Fibroblast of pulmonary artery (primary cell): Measurements from ENCODE around the gene IHH.

Experiments
- DNase-seq: peaks from one replicate; pipeline ENCODE4 v3.0.0-alpha.2; 2010; ENCODE audit warnings: low read depth
- H3K4me3 ChIP-seq: replicated peaks from 2 replicates; pipeline ENCODE4 v1.5.1; 2011; ENCODE audit warnings: low read depth, mild to moderate bottlenecking, control low read depth, low read length, moderate library complexity
- CTCF ChIP-seq: IDR thresholded peaks from 2 replicates; pipeline ENCODE4 v1.5.1; 2011; ENCODE audit warnings: mild to moderate bottlenecking, control low read depth, low read length, inconsistent platforms; ENCODE audit errors: missing control alignments

The IHH gene

DNA sequence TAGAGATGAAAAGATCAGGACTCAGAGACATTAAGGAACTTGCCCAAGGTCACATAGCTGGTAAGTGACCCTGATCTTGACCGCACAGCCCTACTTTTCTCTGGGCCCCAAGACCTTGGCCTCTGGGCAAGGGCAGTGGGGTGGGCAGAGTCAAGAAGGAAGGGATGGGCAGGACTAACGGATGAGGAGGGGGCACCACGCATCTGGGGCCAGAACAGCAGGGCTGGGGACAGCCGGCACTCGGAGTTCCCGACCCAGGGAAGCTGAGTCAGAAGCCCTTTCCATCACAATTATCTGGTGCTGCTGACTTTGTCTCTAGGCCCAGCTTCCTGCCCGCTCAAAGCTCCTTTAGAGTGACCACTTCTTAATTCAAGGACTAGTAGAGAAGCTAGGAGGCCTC lies 33.8 kb downstream of the IHH start:
- TF ChIP-seq CTCF = no peak
- DNase-seq = no peak
- H3K4me3 ChIP-seq = no peak overlapping the region

DNA sequence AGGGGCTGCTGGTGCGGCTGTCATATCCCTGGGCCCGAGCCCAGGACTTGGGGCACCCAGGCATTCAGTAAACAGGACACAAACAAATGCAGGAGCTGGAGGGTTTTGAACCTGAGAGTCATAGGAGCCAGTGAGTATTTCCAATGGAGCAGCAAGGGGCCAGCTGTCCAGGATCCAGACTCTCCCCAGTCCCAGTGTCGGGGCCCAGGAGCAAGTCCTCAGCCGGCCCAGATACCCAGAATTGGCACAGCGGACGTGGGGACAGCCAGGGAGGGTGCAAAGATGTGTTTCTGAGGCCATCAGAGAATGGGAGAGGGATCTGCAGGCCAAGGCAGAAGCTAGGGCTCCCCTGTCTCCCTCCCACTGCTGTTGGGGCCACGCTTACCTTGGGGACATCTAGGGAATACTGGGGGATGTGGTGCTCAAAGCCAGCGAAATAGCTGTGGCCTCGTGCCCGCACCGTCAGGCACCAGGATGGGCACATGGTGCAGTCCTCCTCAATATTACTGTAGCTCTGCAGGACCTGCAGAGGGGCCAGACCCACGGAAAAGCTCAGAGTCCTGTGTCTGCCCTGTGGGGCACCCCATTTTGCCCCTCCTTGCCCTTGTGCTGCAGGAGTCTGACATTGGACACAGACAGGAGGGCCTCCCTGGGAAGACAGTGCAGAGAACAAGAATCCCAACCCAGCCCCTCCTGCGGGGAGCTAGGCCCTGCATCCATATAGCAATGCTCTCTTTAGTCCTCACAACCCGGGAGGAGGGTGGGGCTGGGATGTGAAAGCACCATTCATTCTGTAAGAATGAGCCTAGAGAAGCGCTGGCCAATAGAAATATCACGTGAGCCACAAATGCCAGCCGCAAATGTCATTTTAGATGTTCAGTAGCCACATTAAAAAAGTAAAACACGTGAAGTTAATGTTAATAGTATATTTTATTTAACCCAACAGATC lies 34.8 kb downstream of the IHH start:
- H3K4me3 ChIP-seq = no peak overlapping the region
- no peak for TF ChIP-seq CTCF
- DNase-seq = no peak

DNA sequence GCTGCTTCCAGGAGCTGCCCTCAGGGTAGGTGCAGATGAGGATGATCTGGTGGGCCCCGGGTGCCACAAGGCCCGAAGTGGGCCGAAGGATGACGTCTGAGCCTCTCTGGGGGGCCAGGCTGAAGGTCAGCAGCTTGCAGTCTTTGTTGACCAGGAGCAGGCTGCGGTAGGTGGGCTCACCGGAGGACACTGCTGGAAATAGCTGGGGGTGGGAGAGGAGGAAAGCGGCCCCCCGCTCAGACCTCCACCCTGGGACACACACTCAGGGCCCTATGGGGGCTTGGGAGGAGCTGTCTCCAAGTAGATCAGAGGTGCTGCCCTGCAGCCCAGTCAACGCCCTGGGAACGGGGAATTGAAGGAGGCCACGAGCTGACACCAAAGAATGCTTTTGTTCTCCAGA lies 36.7 kb downstream of the IHH start:
- DNase-seq = no peak
- TF ChIP-seq CTCF = no peak
- no peak overlapping the region for H3K4me3 ChIP-seq

GRCh38 chr2:219023045-219023605 lies 37.6 kb downstream of the IHH start:
- H3K4me3 ChIP-seq = no peak overlapping the region
- no peak for DNase-seq
- TF ChIP-seq CTCF = no peak

DNA sequence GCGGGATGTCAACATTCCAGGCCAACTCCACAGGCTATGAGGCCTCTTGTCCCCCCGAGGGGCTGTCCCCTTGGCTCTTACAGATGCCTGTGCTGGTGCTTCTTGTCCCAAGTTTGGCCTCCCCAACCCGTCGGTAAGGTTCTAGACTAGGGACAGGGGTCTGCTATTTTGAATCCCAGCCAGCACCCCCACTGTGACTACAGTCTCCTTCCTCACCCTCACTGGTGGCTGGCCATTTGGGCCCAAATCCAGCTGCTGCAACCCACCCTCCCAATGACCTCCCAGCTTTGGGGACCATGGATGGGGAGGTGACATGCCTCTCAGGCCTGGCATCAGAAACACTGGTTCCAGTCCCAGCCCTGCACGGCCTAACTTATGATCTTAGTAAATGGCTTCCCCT lies 38.1 kb downstream of the IHH start:
- TF ChIP-seq CTCF = no peak
- DNase-seq = no peak
- H3K4me3 ChIP-seq = no peak overlapping the region

DNA sequence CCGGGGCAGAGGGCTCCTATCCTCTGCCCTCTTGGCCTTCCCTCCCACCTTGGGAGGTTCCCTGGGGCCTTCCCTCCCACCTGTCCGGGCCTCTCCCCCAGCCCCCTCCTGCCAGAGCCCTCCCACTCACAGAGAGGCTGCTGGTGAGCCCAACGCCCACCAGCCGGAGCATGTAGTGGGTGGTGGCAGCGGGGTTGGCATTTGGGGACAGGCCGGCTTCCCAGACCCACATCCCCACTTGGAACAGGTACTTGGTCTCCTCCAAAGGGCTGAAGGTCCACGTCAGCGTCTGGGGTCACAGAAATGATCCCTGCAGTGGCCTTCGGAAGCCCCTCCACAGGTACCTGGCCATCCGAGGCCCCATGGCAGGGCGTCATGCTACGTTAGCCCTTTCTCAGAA lies 38.7 kb downstream of the IHH start:
- no peak for TF ChIP-seq CTCF
- no peak overlapping the region for H3K4me3 ChIP-seq
- DNase-seq = no peak
